HG02970 (cell line): Measurements from ENCODE around the gene ADCY6.
"Not testable (repeated sequence)": the region's sequence is repeated elsewhere in the genome, so short reads cannot be mapped to it uniquely, and the experiment has no call there.

Source experiments
- ATAC-seq: cut with Tn5 transposase; IDR thresholded peaks from one replicate; pipeline ENCODE4 v1.9.1; 2021; ENCODE audit warnings: mild to moderate bottlenecking, moderate library complexity, moderate number of reproducible peaks; ENCODE audit not compliant: unreplicated experiment, low FRiP score

ADCY6 gene

DNA sequence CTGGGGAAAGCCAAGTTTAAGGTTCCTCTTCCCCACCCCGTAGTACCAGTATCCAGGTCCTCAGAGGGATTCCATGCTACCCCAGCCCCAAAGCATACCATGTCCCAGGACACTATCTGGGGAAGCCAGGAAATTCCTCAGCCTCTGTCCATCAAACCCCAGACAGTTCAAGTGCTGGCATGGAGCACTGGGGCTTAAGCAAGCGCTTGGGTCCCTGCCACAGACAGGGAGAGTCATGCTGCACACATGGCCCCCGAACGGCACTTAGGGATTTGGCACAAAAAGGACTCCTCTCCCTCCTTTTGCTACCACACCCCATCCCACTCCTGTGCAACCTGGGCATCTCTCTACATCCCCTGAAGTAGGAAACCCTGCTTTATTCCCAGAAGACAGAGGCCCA is 21.8 kb downstream of the ADCY6 start:
- ATAC-seq = no peak

DNA sequence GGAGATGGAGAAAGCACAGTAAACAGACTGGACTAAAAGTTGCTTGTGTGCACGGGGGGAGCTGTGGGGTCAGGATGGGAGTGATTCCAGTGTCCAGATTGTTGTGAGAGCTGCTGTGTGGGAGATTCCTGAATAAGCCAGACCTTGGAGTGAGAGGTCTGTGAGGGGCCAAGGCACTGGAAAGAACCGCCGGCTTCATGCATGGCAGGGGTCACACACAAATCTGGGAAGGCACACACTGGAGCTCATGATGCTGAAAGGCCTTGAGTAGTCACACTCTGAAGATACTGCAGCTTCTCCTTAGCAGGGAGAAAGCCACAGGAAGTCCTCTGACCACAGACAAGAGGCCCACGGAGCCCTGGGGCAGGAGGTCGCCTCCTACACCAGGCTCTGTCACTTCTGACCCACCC is 23.1 kb downstream of the ADCY6 start:
- no peak for ATAC-seq

DNA sequence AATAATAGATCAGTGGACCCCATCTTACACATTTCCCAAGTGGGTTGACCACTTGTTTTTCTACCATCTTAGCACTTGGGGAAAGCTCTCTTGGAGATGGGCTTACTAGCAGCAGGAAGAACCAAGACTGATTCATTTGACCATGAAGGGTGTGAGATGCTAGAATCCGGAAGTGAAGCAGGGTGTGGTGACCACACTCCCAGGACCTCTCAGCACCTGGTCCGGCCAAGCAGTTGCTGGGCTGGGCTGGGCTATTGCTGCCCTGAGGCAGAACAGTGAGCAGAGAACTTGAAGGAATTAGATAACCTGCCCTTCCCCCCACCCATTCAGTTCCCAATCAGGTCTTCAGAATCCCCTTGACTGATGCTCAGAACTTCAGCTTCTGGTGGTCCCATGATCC is 24.4 kb downstream of the ADCY6 start:
- ATAC-seq = no peak

DNA sequence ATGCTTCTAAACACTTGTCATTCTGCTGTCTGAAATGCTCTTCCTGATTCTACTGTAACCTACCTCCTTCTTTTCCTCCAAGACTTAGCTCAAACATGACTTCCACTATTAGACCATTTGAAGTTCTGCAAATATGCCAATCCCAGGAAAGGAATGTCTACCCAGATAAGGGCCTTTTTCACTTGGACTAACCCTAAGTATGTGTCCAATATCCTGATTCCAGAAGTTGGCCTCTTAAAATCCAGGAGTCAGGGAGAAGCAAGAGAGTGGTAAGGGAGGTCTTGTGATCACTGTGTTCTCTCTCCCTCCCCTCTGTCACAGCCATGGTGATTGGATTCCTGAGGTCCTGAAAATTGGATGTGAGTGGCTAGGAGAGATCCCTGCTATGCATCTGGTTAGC is 30.2 kb downstream of the ADCY6 start:
- no peak for ATAC-seq

DNA sequence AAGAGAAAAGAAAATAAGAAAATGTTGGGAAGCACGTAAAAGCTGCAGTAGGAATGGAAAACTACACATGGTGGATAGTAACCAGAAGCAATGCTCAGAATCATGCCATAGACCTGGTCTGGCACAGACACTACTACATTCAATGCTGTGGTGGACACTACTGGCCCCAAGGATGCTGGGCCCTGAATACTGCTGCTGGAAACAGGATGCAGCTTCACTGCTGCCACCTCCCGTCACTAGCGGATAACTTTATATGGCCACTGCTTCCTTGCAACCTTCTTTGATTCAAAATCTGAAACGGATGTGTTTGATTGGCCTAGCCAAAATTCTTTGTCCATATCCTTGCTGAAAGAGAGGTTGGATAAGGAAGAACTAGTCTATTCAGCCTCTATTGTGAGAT is 30.7 kb downstream of the ADCY6 start:
- no peak for ATAC-seq

DNA sequence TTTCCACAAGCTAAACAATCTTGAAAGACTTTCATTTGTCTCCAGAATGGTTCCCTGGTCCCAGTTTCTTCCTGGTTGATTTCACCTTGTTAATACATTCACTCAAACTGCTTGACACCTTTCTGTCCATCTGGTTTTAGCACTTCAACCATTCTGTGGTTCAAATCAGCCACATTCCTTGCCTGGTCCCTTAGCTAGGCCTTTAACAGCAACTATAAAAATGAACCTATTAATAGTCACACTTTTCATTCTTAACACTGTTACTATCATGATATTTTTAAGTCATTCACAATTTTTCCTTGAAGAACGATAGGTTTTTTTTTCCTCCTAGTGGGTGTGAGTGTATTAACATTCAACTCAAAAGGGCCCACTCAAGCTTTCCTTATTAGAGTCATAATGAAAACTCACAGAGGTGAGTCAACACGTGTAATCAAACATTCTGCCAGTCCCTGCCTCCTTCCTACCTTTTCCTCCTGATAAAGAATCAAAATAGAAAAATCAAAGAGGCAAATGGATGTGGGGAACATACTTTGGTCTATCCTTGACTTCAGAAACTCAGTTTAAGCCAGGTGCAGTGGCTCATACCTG is 38.0 kb downstream of the ADCY6 start:
- ATAC-seq = no peak

DNA sequence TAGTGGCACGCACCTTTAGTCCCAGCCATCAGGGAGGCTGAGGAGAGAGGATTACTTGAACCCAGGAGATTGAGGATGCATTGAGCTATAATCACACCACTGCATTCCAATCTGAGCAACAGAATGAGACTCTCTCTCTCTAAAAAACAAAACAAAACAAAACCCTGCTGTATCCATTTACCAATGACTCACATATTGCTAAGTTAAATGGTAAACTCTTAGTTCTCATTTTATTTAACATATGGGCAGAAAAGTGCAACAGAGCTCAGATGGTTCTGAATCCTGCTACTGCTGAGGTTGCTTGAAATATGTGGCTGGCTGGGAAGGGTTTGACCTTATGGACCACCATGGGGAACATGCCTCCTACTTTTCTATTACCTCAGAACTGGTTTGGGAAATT is 38.7 kb downstream of the ADCY6 start:
- ATAC-seq = no peak

DNA sequence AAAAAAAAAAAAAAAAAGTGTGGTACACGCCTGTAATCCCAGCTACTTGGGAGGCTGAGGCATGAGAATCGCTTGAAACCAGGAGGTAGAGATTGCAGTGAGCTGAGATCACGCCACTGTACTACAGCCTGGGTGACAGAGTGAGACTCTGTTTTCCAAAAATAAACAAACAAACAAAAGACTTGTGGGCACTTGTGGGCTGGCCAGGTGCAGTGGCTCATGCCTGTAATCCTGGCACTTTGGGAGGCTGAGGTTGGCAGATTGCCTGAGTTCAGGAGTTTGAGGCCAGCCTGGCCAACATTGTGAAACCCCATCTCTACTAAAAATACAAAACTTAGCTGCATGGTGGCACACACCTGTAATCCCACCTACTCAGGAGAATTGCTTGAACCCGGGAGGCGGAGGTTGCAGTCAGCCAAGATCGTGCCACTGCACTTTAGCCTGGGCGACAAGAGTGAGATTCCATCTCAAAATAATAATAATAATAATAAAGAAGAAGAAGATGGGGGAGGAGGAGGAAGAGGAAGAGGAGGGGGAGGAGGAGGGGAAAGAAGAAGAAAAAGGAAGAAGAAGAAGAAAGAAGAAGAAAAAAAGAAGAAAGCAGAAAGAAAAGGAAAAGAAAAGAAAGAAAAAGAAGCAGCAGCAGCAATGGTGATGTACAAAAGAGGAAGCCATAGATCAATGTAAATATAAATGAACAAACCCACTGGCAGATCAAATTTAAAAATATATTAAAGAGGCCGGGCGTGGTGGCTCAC is 44.5 kb downstream of the ADCY6 start:
- ATAC-seq = no peak

DNA sequence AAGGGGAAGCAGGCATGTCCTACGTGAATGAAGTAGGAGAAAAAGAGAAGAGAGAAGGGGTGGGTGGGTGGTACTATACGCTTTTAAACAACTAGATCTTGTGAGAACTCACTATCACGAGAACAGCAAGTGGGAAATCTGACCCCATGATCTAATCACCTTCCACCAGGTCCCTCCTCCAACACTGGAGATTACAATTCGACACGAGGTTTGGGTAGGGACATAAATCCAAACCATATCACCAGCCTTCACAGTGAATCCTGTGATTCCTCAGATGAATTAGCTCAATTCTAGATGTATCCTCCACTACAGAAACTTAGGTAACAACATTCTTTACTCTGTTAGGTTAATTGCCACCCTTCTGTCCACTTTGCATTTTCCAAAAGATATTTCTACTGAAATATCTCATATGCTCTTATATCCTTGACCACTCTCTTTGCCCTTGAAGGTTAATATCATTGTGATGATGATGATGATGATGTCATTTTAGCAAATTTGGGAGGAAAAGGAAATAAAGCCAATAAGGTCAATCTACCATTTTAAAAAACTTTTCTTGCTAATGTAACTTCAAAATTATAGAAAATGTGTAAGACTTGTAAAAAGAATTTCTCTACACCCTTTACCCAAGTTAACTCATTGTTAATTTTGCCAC is 49.1 kb downstream of the ADCY6 start:
- ATAC-seq = no peak

DNA sequence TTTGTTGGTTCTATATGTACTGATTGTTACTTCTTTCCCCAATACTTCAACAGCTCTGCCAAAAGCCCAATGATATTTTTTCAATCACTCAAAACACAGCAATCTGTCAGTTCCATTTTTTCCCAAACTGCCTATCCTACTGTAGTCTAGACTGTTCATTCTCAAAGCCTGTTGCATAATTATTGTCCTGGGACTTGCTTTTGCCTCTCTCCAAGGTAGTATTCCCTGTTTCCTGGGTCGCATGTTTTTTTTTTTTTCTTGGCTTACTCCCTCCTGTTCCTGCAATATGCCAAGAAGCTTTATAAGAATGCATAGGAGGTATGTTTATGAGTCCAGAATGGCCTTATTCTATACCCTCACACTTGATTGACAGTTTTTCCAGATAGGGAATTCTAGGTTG is 52.4 kb downstream of the ADCY6 start:
- ATAC-seq = no peak

DNA sequence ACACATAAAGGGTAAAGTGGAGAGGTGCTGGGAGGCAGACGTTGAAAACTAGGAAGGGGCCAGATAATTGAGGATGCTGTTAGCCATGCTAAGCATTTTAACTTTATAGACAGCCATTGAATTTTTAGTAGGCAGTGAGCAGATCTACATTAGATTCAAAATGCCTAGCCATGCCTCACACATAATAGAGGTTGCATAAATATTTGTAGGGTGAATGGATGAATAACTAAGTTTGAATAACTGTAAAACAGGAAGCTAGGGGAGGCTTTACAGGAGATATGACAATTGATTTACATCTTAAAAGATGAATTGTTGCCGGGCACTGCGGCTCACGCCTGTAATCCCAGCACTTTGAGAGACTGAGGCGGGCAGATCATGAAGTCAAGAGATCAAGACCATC is 60.1 kb downstream of the ADCY6 start:
- no peak for ATAC-seq

DNA sequence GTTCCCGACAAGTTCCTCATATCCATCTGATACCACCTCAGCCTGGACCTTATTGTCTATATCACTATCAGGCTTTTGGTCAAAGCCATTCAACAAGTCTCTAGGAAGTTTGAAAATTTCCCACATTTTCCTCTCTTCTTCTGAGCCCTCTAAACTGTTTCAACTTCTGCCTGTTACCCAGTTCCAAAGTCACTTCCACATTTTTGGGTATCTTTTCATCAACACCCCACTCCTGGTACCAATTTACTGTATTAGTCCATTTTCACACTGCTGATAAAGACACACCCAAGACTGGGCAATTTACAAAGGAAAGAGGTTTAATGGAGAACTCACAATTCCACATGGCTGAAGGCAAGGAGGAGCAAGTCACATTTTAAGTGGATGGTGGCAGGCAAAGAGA is 68.2 kb downstream of the ADCY6 start:
- not testable (repeated sequence) for ATAC-seq

DNA sequence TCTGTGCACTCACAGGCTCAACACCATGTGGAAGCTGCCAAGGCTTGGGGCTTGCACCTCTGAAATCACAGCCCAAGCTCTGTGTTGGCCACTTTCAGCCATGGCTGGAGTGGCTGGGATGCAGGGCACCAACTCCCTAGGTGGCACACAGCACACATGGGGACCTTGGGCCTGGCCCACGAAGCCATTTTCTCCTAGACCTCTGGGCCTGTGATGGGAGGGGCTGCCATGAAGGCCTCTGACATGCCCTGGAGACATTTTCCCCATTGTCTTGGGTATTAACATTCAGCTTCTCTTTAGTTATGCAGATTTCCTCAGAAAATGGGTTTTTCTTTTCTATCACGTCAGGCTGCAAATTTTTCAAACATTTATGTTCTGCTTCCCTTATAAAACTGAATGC is 68.7 kb downstream of the ADCY6 start:
- not testable (repeated sequence) for ATAC-seq

DNA sequence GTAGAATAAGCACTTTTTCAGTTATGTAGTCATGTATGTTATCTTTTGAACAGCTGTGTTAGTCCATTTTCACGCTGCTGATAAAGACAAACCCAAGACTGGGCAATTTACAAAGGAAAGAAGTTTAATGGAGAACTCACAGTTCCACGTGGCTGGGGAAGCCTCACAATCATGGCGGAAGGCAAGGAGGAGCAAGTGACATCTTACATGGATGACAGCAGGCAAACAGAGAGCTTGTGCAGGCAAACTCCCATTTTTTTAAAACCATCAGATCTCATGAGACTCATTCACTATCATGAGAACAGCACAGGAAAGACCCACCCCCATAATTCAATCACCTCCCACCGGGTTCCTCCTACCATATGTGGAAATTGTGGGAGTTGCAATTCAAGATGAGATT is 69.9 kb downstream of the ADCY6 start:
- ATAC-seq = not testable (repeated sequence)

DNA sequence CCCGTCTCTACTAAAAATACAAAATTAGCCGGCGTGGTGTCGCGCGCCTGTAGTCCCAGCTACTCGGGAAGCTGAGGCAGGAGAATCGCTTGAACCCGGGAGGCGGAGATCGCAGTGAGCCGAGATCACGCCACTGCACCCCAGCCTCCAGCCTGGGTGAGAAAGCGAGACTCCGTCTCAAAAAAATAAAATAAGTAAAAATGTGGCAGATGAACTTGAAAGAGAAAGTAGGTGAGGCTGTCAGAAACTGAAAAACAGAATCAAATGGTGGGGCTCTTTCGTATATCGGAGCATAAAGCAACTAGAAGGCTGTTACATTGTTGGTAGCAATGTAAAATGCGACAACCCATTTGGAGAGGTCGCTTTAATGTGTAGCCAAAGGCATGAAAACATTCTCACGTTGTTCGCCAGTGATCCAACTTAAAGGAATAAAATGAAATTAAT is 71.6 kb downstream of the ADCY6 start:
- ATAC-seq = no peak

DNA sequence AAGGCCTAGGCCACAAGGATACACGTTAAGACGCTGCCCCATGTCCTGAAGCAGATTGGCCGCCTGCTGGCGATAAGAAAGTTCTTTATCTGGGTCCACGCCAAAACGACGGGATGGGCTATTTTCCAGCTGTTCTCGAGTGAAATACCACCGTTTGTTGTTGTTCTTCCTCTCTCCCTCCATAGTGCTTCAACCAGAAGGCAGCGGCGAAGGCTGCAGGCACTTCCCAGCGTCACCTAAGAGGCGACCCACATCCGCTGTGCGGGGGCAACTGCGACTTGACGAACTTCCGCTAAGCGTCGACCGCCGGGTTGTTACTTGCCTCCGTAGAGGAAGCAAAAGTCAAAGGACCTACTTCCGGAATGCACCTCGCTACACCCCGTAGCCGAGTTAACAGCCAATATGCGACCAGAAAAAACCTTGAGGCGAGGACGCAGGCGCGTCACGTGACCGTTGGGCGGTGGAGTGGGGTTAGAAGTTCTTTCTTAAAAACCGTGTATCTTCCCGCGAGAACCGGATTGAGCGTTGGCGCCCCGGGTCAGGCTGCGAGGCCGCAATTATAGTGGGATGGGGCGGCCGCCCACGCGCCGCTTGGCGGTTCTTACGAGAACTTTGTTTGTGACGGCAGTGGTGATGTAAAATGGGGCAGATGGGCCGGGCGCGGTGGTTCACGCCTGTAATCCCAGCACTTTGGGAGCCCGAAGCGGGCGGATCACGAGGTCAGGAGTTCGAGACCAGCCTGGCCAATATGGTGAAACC is 72.2 kb downstream of the ADCY6 start, which contains the start of gene CCNT1:
TSS of gene CCNT1 (minus strand) at position 215 of the 759 bp plus-strand sequence. CDS start at position 183, 32 bp downstream.
- ATAC-seq = peak; percentile 95
